C4-2B (cell line): ENCODE data around the gene TSPAN4.

ENCODE experiments used
- H3K27ac ChIP-seq: fragments of 450-650 bp; 2 replicates; pipeline ENCODE4 v1.5.1; 2017
- CTCF ChIP-seq: fragments of 450-650 bp; conservative IDR thresholded peaks from 2 replicates; pipeline ENCODE4 v1.5.1; 2017; ENCODE audit warnings: mild to moderate bottlenecking
- ZFX ChIP-seq: fragments of 450-650 bp; IDR thresholded peaks from 2 replicates; pipeline ENCODE4 v1.6.1; 2017

Gene TSPAN4

GRCh38 chr11:908273-908672 lies 65.6 kb downstream of the TSPAN4 start:
- TF ChIP-seq ZFX (no peak), CTCF (no peak)
- no peak overlapping the region for H3K27ac ChIP-seq

GRCh38 chr11:909406-909805 lies 66.8 kb downstream of the TSPAN4 start:
- TF ChIP-seq CTCF (no peak), ZFX (no peak)
- peak overlapping the region; percentile 85; the same call in 1 of the 2 replicates for H3K27ac ChIP-seq

GRCh38 chr11:910044-910588 lies 67.5 kb downstream of the TSPAN4 start:
- TF ChIP-seq CTCF (no peak), ZFX (no peak)
- H3K27ac ChIP-seq = peak overlapping the region; percentile 85

- TF ChIP-seq ZFX = no peak
- TF ChIP-seq CTCF = no peak
Measured at GRCh38 chr11:910589-911030, 68.0 kb downstream of the TSPAN4 start, which contains the start of gene CHID1. Gene CHID1 (minus strand): TSS chr11:910810. CDS start chr11:904816, 5,994 bp downstream.

GRCh38 chr11:911031-911889 lies 68.6 kb downstream of the TSPAN4 start:
- TF ChIP-seq CTCF = no peak
- peak; percentile 71; the same call in 1 of the 2 replicates for TF ChIP-seq ZFX
- H3K27ac ChIP-seq = peak overlapping the region; percentile 85

More at GRCh38 chr11:910589-911030, 68.0 kb downstream of the TSPAN4 start, which contains the start of gene CHID1:
- H3K27ac ChIP-seq = peak within 1 kb of the TSS; percentile 85

- peak overlapping the region; percentile 85; the same call in 1 of the 2 replicates for H3K27ac ChIP-seq
- TF ChIP-seq CTCF = no peak
- TF ChIP-seq ZFX = no peak
Measured at GRCh38 chr11:911890-912219, 69.2 kb downstream of the TSPAN4 start.

- H3K27ac ChIP-seq = no peak overlapping the region
- TF ChIP-seq ZFX = no peak
Measured at GRCh38 chr11:912266-912665, 69.6 kb downstream of the TSPAN4 start.
